Esophagus muscularis mucosa (tissue), 4 donors: Measurements from ENCODE around the gene APLN. TPM values are rescaled to one million over a fixed set of nuclear protein-coding genes. Genes with fewer than 3 reads are reported as not detected.

Source experiments
- DNase-seq: peaks from one replicate; pipeline ENCODE4 v3.0.0-alpha.2; 2017; ENCODE audit errors: extremely low spot score
- H3K27ac ChIP-seq, 4 donors: fragments of 200-600 bp; sonication (generic); replicated peaks in 1 of 4; 1 replicate in 3 of 4; 2 replicates in 1 of 4; pipeline ENCODE4 v1.5.1; 2016 to 2019; ENCODE audit warnings: mild to moderate bottlenecking in 1 of 4
- H3K27me3 ChIP-seq, 4 donors: fragments of 200-600 bp; sonication (generic); one replicate each; pipeline versions ENCODE4 v1.5.1 to v1.6.0; 2016 to 2019
- H3K36me3 ChIP-seq, 4 donors: fragments of 200-600 bp; sonication (generic); one replicate each; pipeline ENCODE4 v1.5.1; 2016 to 2019
- H3K4me1 ChIP-seq, 4 donors: fragments of 200-600 bp; sonication (generic); one replicate each; pipeline ENCODE4 v1.5.1; 2016 to 2019
- H3K4me3 ChIP-seq, 4 donors: fragments of 200-600 bp; sonication (generic); 1 replicate in 2 of 4; 2 replicates in 2 of 4; pipeline ENCODE4 v1.5.1; 2016 to 2019; ENCODE audit warnings: mild to moderate bottlenecking in 4 of 4, moderate library complexity in 1 of 4
- H3K9me3 ChIP-seq, 4 donors: fragments of 200-600 bp; sonication (generic); 1 replicate in 3 of 4; 2 replicates in 1 of 4; pipeline ENCODE4 v1.5.1; 2016 to 2019
- EP300 ChIP-seq: sonication (generic); formaldehyde crosslinking; IDR thresholded peaks from one replicate; pipeline ENCODE4 v1.6.1; 2017; ENCODE audit warnings: antibody characterized with exemption
- POLR2A ChIP-seq: fragments of 450-650 bp; IDR thresholded peaks from one replicate; pipeline ENCODE4 v1.6.1; 2017; ENCODE audit warnings: antibody characterized with exemption, moderate library complexity, mild to moderate bottlenecking, low read depth
- POLR2AphosphoS5 ChIP-seq, 2 donors: sonication (generic); formaldehyde crosslinking; IDR thresholded peaks; one replicate each; pipeline ENCODE4 v1.6.1; 2017; ENCODE audit warnings: antibody characterized with exemption in 2 of 2
- WGBS: methylation state at CpG from one replicate; pipeline ENCODE4 v1.1.5; 2018; 5-methylcytosine and 5-hydroxymethylcytosine counted together
- intact Hi-C: fragments of 100-400 bp; cut with DNase I; formaldehyde crosslinking; loops from one replicate; pipeline ENCODE4 v1.15.1; 2023
- total RNA-seq, 4 donors: library from RNA; depleted of rRNA; stranded (reverse); fragments of >200 nt; gene quantifications; one replicate each; pipeline versions ENCODE4 v1.1.0 to v1.2.1, GENCODE V29; 2016
- TF ChIP-seq, protein P1 (sequence below), 3 experiments: fragments of 200-600 bp in 2 of 3; fragments of 450-650 bp in 1 of 3; sonication (generic) in 2 of 3; IDR thresholded peaks; one replicate each; pipeline ENCODE4 v1.5.1; 2017 to 2019; ENCODE audit warnings: antibody characterized with exemption in 3 of 3, mild to moderate bottlenecking in 2 of 3, moderate library complexity in 1 of 3

Gene APLN
- total RNA-seq, 4 donors from 2014 or later = 0.42 to 0.99 (median 0.78) TPM

DNA sequence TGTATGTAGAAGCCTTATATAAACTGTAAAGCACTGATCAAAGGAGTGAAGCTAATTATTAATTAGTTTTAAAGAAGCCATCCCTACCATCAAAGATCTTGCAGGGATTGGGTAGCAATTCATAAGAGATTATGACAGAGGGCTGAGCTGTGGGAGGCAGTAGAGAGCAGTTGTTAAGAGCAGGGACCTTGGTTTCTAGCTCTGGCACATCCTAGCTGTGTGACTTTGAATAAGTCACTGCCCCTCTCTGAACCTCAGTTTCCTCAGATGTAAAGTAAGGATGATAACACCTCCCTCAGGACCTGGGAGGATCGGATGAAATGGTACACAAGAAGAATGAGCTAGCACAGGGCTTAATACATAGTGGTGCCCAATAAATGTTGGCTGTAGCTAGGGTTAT lies 45.4 kb downstream of the APLN start:
- Histone ChIP-seq H3K4me3 (no peak overlapping the region), H3K36me3 (no peaks in the 10 kb centered on the region), H3K27me3 (no peaks in the 10 kb centered on the region), H3K9me3 (no peaks in the 10 kb centered on the region), H3K27ac (no peak overlapping the region), H3K4me1 (peaks cover 4 to 21% (median 6%) of the 10 kb centered on the region in 4 donors)
- no peak for DNase-seq
- 59% methylated on average over 1 of the region's 1 CpG for WGBS
- TF ChIP-seq POLR2AphosphoS5 (IDR thresholded peaks at IDR 0.05) = no peak
- no peak for TF ChIP-seq POLR2A
- TF ChIP-seq, protein P1, sequence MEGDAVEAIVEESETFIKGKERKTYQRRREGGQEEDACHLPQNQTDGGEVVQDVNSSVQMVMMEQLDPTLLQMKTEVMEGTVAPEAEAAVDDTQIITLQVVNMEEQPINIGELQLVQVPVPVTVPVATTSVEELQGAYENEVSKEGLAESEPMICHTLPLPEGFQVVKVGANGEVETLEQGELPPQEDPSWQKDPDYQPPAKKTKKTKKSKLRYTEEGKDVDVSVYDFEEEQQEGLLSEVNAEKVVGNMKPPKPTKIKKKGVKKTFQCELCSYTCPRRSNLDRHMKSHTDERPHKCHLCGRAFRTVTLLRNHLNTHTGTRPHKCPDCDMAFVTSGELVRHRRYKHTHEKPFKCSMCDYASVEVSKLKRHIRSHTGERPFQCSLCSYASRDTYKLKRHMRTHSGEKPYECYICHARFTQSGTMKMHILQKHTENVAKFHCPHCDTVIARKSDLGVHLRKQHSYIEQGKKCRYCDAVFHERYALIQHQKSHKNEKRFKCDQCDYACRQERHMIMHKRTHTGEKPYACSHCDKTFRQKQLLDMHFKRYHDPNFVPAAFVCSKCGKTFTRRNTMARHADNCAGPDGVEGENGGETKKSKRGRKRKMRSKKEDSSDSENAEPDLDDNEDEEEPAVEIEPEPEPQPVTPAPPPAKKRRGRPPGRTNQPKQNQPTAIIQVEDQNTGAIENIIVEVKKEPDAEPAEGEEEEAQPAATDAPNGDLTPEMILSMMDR (IDR thresholded peaks at IDR 0.05) = no peak
- TF ChIP-seq EP300 = no peak
- intact Hi-C loops = loop anchor here (10.0 kb wide), 3 partner anchors 445 to 1305 kb away; no protein-coding TSS in a partner anchor

GRCh38 chrX:129608496-129608895 lies 46.3 kb downstream of the APLN start:
- H3K36me3 ChIP-seq = no peaks in the 10 kb centered on the region
- no peak overlapping the region for H3K27ac ChIP-seq
- no peaks in the 10 kb centered on the region for H3K9me3 ChIP-seq
- no peaks in the 10 kb centered on the region for H3K27me3 ChIP-seq
- TF ChIP-seq POLR2AphosphoS5 (IDR thresholded peaks at IDR 0.05) (no peak), POLR2A (no peak), EP300 (no peak)
- TF ChIP-seq, protein P1 (IDR thresholded peaks at IDR 0.05) = no peak
- no peak overlapping the region for H3K4me3 ChIP-seq
- peaks cover 4 to 26% (median 12%) of the 10 kb centered on the region in 4 donors for H3K4me1 ChIP-seq
- intact Hi-C loops = loop anchor here (10.0 kb wide), 3 partner anchors 446 to 1306 kb away; no protein-coding TSS in a partner anchor
- WGBS = no CpG with 5 or more reads among the region's 3 CpGs
- DNase-seq = no peak

GRCh38 chrX:129606918-129607317 lies 47.8 kb downstream of the APLN start:
- no peak overlapping the region for H3K4me3 ChIP-seq
- H3K4me1 ChIP-seq = peaks cover 4 to 26% (median 12%) of the 10 kb centered on the region in 4 donors
- no peaks in the 10 kb centered on the region for H3K36me3 ChIP-seq
- intact Hi-C loops = loop anchor here (2.0 to 10.0 kb wide), 4 partner anchors 120 to 1308 kb away; no protein-coding TSS in a partner anchor
- no peaks in the 10 kb centered on the region for H3K9me3 ChIP-seq
- H3K27ac ChIP-seq = no peak overlapping the region
- no peaks in the 10 kb centered on the region for H3K27me3 ChIP-seq
- no peak for DNase-seq
- TF ChIP-seq, protein P1 (IDR thresholded peaks at IDR 0.05) = peak; percentile 64 to 88 (median 75)
- TF ChIP-seq EP300 (no peak), POLR2A (no peak), POLR2AphosphoS5 (IDR thresholded peaks at IDR 0.05) (peak in 1 of 2 donors; percentile 5)
- 3% methylated on average over 5 of the region's 5 CpGs for WGBS

GRCh38 chrX:129600981-129601424 lies 53.8 kb downstream of the APLN start:
- Histone ChIP-seq H3K9me3 (no peaks in the 10 kb centered on the region), H3K4me3 (no peak overlapping the region), H3K36me3 (peaks cover 0 to 4% (median 0%) of the 10 kb centered on the region in 4 donors), H3K27ac (peak overlapping the region; percentile 25 to 62 (median 42)), H3K27me3 (no peaks in the 10 kb centered on the region), H3K4me1 (peaks cover 0 to 23% (median 12%) of the 10 kb centered on the region in 4 donors)
- DNase-seq = no peak
- TF ChIP-seq, protein P1 (IDR thresholded peaks at IDR 0.05) = peak; percentile 49 to 58 (median 54)
- TF ChIP-seq POLR2AphosphoS5 (IDR thresholded peaks at IDR 0.05) = peak in 1 of 2 donors; percentile 9
- TF ChIP-seq POLR2A = no peak
- intact Hi-C loops = loop anchor here (10.0 kb wide), 3 partner anchors 454 to 1314 kb away; no protein-coding TSS in a partner anchor
- WGBS = 28% methylated on average over 11 of the region's 11 CpGs
